DOHH2 (cell line): ENCODE results near the gene INO80D.

Source experiments
- EZH2phosphoT487 ChIP-seq: fragments of 200-600 bp; sonication (generic); IDR thresholded peaks from 2 replicates; pipeline ENCODE4 v1.6.1; 2017; ENCODE audit warnings: borderline replicate concordance, mild to moderate bottlenecking, antibody characterized with exemption, low read length, moderate library complexity, mixed read lengths
- TF ChIP-seq, protein P1 (sequence below): fragments of 200-600 bp; sonication (generic); IDR thresholded peaks from one replicate; pipeline ENCODE4 v1.5.1; 2014; ENCODE audit warnings: antibody characterized with exemption, mild to moderate bottlenecking, low read depth, low read length; ENCODE audit not compliant: poor library complexity, severe bottlenecking

DNA sequence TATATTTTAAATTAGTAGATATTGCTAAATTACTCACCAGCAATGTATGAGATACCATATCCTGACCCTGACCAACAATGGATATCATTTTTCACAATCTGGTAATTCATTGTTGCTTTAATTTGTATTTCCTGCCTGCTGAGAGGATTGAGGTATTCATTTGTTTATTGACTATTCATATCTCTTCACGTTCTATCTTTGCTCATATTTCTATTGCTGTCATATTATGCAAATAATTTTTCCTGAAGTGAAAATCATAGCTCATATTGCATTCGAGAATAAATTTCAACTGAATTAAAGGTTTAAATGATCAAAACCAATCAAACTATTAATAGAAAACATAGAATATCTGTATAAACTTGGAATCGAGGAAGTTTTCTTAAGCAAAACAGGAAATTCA lies 31.0 kb downstream of the INO80D start:
- no peak for TF ChIP-seq EZH2phosphoT487
- TF ChIP-seq, protein P1, sequence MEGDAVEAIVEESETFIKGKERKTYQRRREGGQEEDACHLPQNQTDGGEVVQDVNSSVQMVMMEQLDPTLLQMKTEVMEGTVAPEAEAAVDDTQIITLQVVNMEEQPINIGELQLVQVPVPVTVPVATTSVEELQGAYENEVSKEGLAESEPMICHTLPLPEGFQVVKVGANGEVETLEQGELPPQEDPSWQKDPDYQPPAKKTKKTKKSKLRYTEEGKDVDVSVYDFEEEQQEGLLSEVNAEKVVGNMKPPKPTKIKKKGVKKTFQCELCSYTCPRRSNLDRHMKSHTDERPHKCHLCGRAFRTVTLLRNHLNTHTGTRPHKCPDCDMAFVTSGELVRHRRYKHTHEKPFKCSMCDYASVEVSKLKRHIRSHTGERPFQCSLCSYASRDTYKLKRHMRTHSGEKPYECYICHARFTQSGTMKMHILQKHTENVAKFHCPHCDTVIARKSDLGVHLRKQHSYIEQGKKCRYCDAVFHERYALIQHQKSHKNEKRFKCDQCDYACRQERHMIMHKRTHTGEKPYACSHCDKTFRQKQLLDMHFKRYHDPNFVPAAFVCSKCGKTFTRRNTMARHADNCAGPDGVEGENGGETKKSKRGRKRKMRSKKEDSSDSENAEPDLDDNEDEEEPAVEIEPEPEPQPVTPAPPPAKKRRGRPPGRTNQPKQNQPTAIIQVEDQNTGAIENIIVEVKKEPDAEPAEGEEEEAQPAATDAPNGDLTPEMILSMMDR: no peak
